HUES48 (cell line): ENCODE data around the gene SPG21.

ENCODE experiments used
- H3K27ac ChIP-seq: one replicate; pipeline ENCODE4 v1.7.0; 2013; ENCODE audit warnings: low read depth, low read length, inconsistent platforms
- H3K27me3 ChIP-seq: 2 replicates; pipeline ENCODE4 v1.6.1; 2013; ENCODE audit warnings: mild to moderate bottlenecking, low read length; ENCODE audit not compliant: control insufficient read depth, insufficient read depth
- H3K36me3 ChIP-seq: 2 replicates; pipeline ENCODE4 v1.6.1; 2013; ENCODE audit warnings: low read length; ENCODE audit not compliant: control insufficient read depth, insufficient read depth
- H3K4me1 ChIP-seq: 2 replicates; pipeline ENCODE4 v1.6.1; 2013; ENCODE audit warnings: mild to moderate bottlenecking, low read length; ENCODE audit not compliant: control insufficient read depth, insufficient read depth
- H3K4me3 ChIP-seq: 2 replicates; pipeline ENCODE4 v1.5.1; 2013; ENCODE audit warnings: mild to moderate bottlenecking, low read depth, low read length
- H3K9ac ChIP-seq: 2 replicates; pipeline ENCODE4 v1.6.1; 2013; ENCODE audit warnings: mild to moderate bottlenecking, low read depth, low read length, moderate library complexity
- H3K9me3 ChIP-seq: 2 replicates; pipeline ENCODE4 v1.6.1; 2013; ENCODE audit warnings: low read length; ENCODE audit not compliant: control insufficient read depth, insufficient read depth

SPG21 gene

DNA sequence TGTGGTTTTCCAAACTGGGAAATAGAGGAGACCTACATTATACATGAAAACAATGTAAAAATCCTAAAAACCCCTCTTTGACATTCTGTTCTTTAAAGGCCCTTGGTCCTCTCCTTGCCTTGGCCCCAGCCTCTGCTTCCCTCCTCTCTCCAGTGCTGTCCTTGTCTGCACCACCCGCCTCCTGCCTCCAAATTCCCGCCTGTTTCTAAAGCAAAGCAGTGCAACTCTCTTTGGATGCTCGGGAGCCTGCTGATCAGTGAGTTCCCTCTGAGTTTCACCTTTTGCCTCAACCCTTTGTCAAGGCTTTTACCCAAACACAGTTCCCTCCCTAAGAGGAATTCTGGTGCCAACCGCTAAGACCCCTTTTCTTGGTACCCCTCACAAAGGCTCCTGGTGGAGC, 70.0 kb downstream of the SPG21 start:
- H3K36me3 ChIP-seq, result no peaks in the 10 kb centered on the region
- H3K9ac ChIP-seq, result no peak overlapping the region
- H3K27me3 ChIP-seq, result no peaks in the 10 kb centered on the region
- H3K27ac ChIP-seq, result no peak overlapping the region
- H3K4me1 ChIP-seq, result peaks cover 7% of the 10 kb centered on the region
- no peaks in the 10 kb centered on the region for H3K9me3 ChIP-seq
- H3K4me3 ChIP-seq, result no peak overlapping the region

DNA sequence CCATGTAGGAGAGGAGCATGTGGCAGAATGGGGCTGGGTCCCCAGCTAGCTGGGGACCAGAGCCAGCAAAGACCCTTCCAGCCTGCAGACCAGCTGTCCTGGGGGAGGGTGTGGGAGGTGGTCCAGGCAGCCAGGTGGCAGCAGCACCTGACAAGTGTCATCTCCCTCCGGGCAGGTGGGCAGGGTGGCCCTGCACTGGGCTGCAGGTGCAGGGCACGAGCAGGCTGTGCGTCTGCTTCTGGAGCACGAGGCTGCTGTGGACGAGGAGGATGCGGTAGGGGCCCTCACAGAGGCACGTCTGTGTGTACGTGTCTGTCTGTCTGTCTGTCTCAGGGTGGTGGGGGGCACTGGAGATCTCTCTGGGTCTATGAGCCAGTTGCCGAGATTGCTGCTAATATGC, 72.5 kb downstream of the SPG21 start:
- Histone ChIP-seq H3K4me1 (peaks cover 7% of the 10 kb centered on the region), H3K9ac (no peak overlapping the region), H3K4me3 (no peak overlapping the region), H3K9me3 (no peaks in the 10 kb centered on the region), H3K27me3 (peaks cover 8% of the 10 kb centered on the region), H3K36me3 (no peaks in the 10 kb centered on the region), H3K27ac (no peak overlapping the region)

DNA sequence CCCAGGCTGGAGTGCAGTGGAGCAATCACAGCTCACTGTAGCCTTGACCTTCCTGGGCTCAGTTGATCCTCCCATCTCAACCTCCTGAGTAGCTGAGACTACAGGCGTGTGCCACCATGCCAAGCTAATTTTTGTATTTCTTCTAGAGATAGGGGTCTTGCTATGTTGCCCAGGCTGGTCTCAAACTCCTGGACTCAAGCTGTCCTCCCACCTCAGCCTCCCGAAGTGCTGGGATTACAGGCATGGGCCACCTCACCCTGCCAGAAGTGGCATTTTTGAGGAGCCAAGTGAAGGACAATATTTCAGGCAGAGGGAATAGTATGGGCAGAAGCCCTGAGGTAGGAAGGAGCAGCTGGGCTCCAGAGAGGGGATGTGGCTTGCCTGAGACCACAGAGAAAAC, 73.3 kb downstream of the SPG21 start:
- H3K4me3 ChIP-seq, result no peak overlapping the region
- no peaks in the 10 kb centered on the region for H3K9me3 ChIP-seq
- no peak overlapping the region for H3K27ac ChIP-seq
- no peak overlapping the region for H3K9ac ChIP-seq
- no peaks in the 10 kb centered on the region for H3K36me3 ChIP-seq
- peaks cover 7% of the 10 kb centered on the region for H3K4me1 ChIP-seq
- H3K27me3 ChIP-seq, result peaks cover 14% of the 10 kb centered on the region

DNA sequence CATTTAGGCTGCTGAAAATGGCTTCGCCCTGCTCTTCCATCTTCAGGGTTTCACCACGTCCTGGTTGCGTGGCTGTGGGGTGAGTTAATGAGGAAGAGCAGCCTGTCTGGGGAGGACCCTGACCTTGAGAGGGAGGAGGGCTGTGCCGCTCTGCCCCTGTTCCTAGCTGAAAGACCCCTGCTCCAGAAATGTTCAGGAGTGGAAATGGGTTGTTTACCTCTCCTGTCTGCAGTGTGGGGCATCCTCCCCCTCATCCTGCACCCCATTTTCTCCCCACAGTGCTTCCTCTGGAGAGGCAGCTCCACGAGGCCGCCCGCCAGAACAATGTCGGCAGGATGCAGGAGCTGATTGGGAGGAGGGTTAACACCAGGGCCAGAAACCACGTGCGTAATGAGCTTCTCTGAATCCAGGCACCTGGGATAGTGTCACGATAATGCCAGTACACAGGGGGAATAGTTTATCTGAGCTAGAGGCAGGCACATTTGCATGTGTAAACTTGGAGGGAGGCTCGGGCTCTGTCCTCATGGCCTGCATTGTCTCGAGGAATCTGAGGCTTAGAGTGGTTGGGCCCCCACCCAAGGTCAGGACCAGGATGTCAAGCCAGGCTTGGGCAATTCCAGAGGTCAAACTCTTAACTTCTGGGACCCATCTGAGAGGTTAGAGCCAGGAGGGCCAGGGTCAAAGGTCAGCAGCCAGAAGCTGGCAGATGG, 74.0 kb downstream of the SPG21 start:
- no peak overlapping the region for H3K27ac ChIP-seq
- H3K9ac ChIP-seq, result no peak overlapping the region
- no peaks in the 10 kb centered on the region for H3K9me3 ChIP-seq
- peaks cover 12% of the 10 kb centered on the region for H3K4me1 ChIP-seq
- H3K4me3 ChIP-seq, result no peak overlapping the region
- H3K36me3 ChIP-seq, result no peaks in the 10 kb centered on the region
- H3K27me3 ChIP-seq, result peaks cover 21% of the 10 kb centered on the region
